GM23338 (cell line): ENCODE data around the gene LEMD2. TPM values are rescaled to one million over a fixed set of nuclear protein-coding genes. Genes with fewer than 3 reads are reported as not detected.

Source experiments
- ATAC-seq: fragments of 200-7000 bp; cut with Tn5 transposase; 3 replicates; pipeline ENCODE4 v1.9.1; 2020
- DNase-seq: peaks from one replicate; pipeline ENCODE4 v3.0.0-alpha.2; 2015; ENCODE audit warnings: low spot score
- H2AFZ ChIP-seq: fragments of 200-600 bp; sonication (generic); 2 replicates; pipeline ENCODE4 v1.8.0; 2016; ENCODE audit warnings: antibody characterized with exemption, mild to moderate bottlenecking, moderate library complexity
- H3F3A ChIP-seq: fragments of 200-600 bp; sonication (generic); replicated peaks from 2 replicates; pipeline ENCODE4 v1.8.0; 2017; ENCODE audit warnings: antibody characterized with exemption, mixed run types, low read depth
- H3K27ac ChIP-seq: fragments of 200-600 bp; sonication (generic); 2 replicates; pipeline ENCODE4 v1.6.1; 2016; ENCODE audit warnings: low read depth
- H3K27me3 ChIP-seq: fragments of 200-600 bp; sonication (generic); 2 replicates; pipeline ENCODE4 v1.8.0; 2016; ENCODE audit warnings: mild to moderate bottlenecking, mixed run types, moderate library complexity; ENCODE audit not compliant: insufficient read depth
- H3K36me3 ChIP-seq: fragments of 200-600 bp; sonication (generic); 2 replicates; pipeline ENCODE4 v1.8.0; 2016; ENCODE audit warnings: mild to moderate bottlenecking; ENCODE audit not compliant: insufficient read depth
- H3K4me1 ChIP-seq: fragments of 200-600 bp; sonication (generic); 2 replicates; pipeline ENCODE4 v1.8.0; 2016; ENCODE audit warnings: mild to moderate bottlenecking, moderate library complexity; ENCODE audit not compliant: insufficient read depth
- H3K4me2 ChIP-seq: fragments of 200-600 bp; sonication (generic); 2 replicates; pipeline ENCODE4 v1.7.1; 2017; ENCODE audit warnings: mixed run types
- H3K4me3 ChIP-seq: fragments of 200-600 bp; sonication (generic); 2 replicates; pipeline ENCODE4 v1.6.1; 2016; ENCODE audit warnings: mixed run types
- H3K79me2 ChIP-seq: fragments of 200-600 bp; sonication (generic); replicated peaks from 2 replicates; pipeline ENCODE4 v1.8.0; 2017; ENCODE audit warnings: mild to moderate bottlenecking; ENCODE audit not compliant: insufficient read depth
- H3K9me2 ChIP-seq: fragments of 200-600 bp; sonication (generic); 2 replicates; pipeline ENCODE4 v1.8.0; 2017; ENCODE audit not compliant: insufficient read depth
- H4K20me1 ChIP-seq: fragments of 200-600 bp; sonication (generic); replicated peaks from 2 replicates; pipeline ENCODE4 v1.8.0; 2017; ENCODE audit warnings: mild to moderate bottlenecking; ENCODE audit not compliant: insufficient read depth
- H3K27ac Mint-ChIP-seq: 2 replicates; pipeline ENCODE4 v1.8.0; 2020; ENCODE audit warnings: inconsistent platforms, mild to moderate bottlenecking, moderate library complexity, mixed read lengths
- H3K27me3 Mint-ChIP-seq: 3 replicates; pipeline ENCODE4 v1.8.0; 2022; ENCODE audit warnings: low read depth, mild to moderate bottlenecking, moderate library complexity, mixed read lengths, inconsistent platforms; ENCODE audit not compliant: insufficient read depth, poor library complexity
- H3K36me3 Mint-ChIP-seq: 3 replicates; pipeline ENCODE4 v1.8.0; 2021; ENCODE audit warnings: low read depth, mild to moderate bottlenecking, inconsistent platforms, moderate library complexity, mixed read lengths
- H3K4me1 Mint-ChIP-seq: 3 replicates; pipeline ENCODE4 v1.8.0; 2020; ENCODE audit warnings: mild to moderate bottlenecking, inconsistent platforms, mixed read lengths
- H3K4me3 Mint-ChIP-seq: 3 replicates; pipeline ENCODE4 v1.8.0; 2021; ENCODE audit warnings: moderate library complexity, mild to moderate bottlenecking, inconsistent platforms, mixed read lengths
- H3K9me3 Mint-ChIP-seq: 3 replicates; pipeline ENCODE4 v1.8.0; 2020; ENCODE audit warnings: moderate library complexity, mild to moderate bottlenecking, inconsistent platforms, mixed read lengths
- CREB1 ChIP-seq: fragments of 250-450 bp; sonication (Bioruptor Pico); IDR thresholded peaks from 2 replicates; pipeline ENCODE4 v1.5.0; 2020; ENCODE audit warnings: low read depth, mild to moderate bottlenecking, moderate library complexity
- ETS1 ChIP-seq: IDR thresholded peaks from 2 replicates; pipeline ENCODE4 v1.6.1; 2016; ENCODE audit warnings: antibody characterized with exemption
- EZH2 ChIP-seq: fragments of 200-600 bp; sonication (generic); IDR thresholded peaks from one replicate; pipeline ENCODE4 v1.8.0; 2017; ENCODE audit warnings: antibody characterized with exemption, mild to moderate bottlenecking, low read depth; ENCODE audit not compliant: unreplicated experiment
- EZH2phosphoT487 ChIP-seq: fragments of 200-600 bp; sonication (generic); IDR thresholded peaks from one replicate; pipeline ENCODE4 v1.8.1; 2018; ENCODE audit warnings: antibody characterized with exemption; ENCODE audit not compliant: unreplicated experiment
- JUNB ChIP-seq: IDR thresholded peaks from one replicate; pipeline ENCODE4 v1.6.1; 2016; ENCODE audit warnings: antibody characterized with exemption; ENCODE audit not compliant: unreplicated experiment
- NANOG ChIP-seq: IDR thresholded peaks from 2 replicates; pipeline ENCODE4 v1.6.1; 2016; ENCODE audit warnings: antibody characterized with exemption, borderline replicate concordance
- POLR2AphosphoS5 ChIP-seq: IDR thresholded peaks from 2 replicates; pipeline ENCODE4 v1.6.1; 2016; ENCODE audit warnings: antibody characterized with exemption, low read depth
- REST ChIP-seq: IDR thresholded peaks from one replicate; pipeline ENCODE4 v1.6.1; 2018; ENCODE audit warnings: antibody characterized with exemption; ENCODE audit not compliant: unreplicated experiment
- STAT1 ChIP-seq: IDR thresholded peaks from one replicate; pipeline ENCODE4 v1.6.1; 2016; ENCODE audit warnings: antibody characterized with exemption; ENCODE audit not compliant: unreplicated experiment
- ZNF114 ChIP-seq: fragments of 250-450 bp; sonication (Bioruptor Pico); IDR thresholded peaks from 2 replicates; pipeline ENCODE4 v1.5.0; 2020; ENCODE audit warnings: mild to moderate bottlenecking, moderate library complexity
- ZNF331 ChIP-seq: fragments of 250-450 bp; sonication (Bioruptor Pico); IDR thresholded peaks from 2 replicates; pipeline ENCODE4 v1.5.0; 2020; ENCODE audit warnings: low read depth, mild to moderate bottlenecking, moderate library complexity
- polyA plus RNA-seq: library from polyadenylated mRNA; unstranded; fragments of >200 nt; fragmentation: Nextera tagmentation; extraction: Ambion mirVana; gene quantifications from 2 replicates; pipeline ENCODE4 v1.2.1, GENCODE V29; 2016
- total RNA-seq: library from RNA; depleted of rRNA; stranded (reverse); fragments of >200 nt; shearing (Covaris generic); gene quantifications from 2 replicates; pipeline ENCODE4 v1.2.3, GENCODE V29; 2014
- TF ChIP-seq, protein P1 (sequence below), 2 experiments: fragments of 200-600 bp in 1 of 2; sonication (generic) in 1 of 2; conservative IDR thresholded peaks; 2 replicates each; pipeline versions ENCODE4 v1.5.1 to v1.6.1; 2016 to 2017; ENCODE audit warnings: antibody characterized with exemption in 2 of 2, low read depth in 2 of 2, mild to moderate bottlenecking in 2 of 2, moderate library complexity in 1 of 2

Gene LEMD2
- total and polyA plus RNA-seq, 2 experiments from 2014 or later = 28.6 to 64.7 TPM

- ATAC-seq (no peak), DNase-seq (no peak)
- Histone ChIP-seq H3K9me2 (peaks cover 4% of the 10 kb centered on the region; the same call in 1 of the 2 replicates), H3K4me3 (no peak overlapping the region), H3K4me2 (no peak overlapping the region), H3F3A (peaks cover 20% of the 10 kb centered on the region; the same call in 1 of the 2 replicates), H3K79me2 (peaks cover 30% of the 10 kb centered on the region), H3K36me3 (no peaks in the 10 kb centered on the region), H3K27me3 (no peaks in the 10 kb centered on the region; the same call in 1 of the 2 replicates), H2AFZ (no peak overlapping the region), H3K27ac (no peak overlapping the region), H3K4me1 (peaks cover 70% of the 10 kb centered on the region), H4K20me1 (0 out of 2 replicates have a peak, but pooled peaks cover 3% of the 10 kb centered on the region)
- H3K27me3 Mint-ChIP-seq = peaks cover 10% of the 10 kb centered on the region
- no peaks in the 10 kb centered on the region for H3K9me3 Mint-ChIP-seq
- no peak overlapping the region; the same call in 2 of the 3 replicates for H3K4me3 Mint-ChIP-seq
- H3K36me3 Mint-ChIP-seq = peaks cover 8% of the 10 kb centered on the region; the same call in 2 of the 3 replicates
- H3K4me1 Mint-ChIP-seq = peaks cover 86% of the 10 kb centered on the region
- H3K27ac Mint-ChIP-seq = no peak overlapping the region
- TF ChIP-seq CREB1 (CRISPR knock-in tag) = no peak
- TF ChIP-seq NANOG = no peak
- TF ChIP-seq EZH2phosphoT487 = no peak
- no peak for TF ChIP-seq JUNB
- no peak for TF ChIP-seq ZNF114 (CRISPR knock-in tag)
- TF ChIP-seq REST = no peak
Observed at GRCh38 chr6:33790379-33790778, 1.4 kb upstream of the LEMD2 start.

GRCh38 chr6:33789550-33789895 is 593 bp upstream of the LEMD2 start:
- H3K27ac ChIP-seq = peak overlapping the region; percentile 51; the same call in 1 of the 2 replicates
- H2AFZ ChIP-seq = peak overlapping the region; percentile 89; the same call in 1 of the 2 replicates
- TF ChIP-seq EZH2phosphoT487 (no peak), NANOG (no peak), EZH2 (no peak), REST (no peak), POLR2AphosphoS5 (no peak), JUNB (no peak), ETS1 (no peak), ZNF331 (CRISPR knock-in tag) (no peak), STAT1 (no peak), CREB1 (CRISPR knock-in tag) (no peak)
- TF ChIP-seq, protein P1, sequence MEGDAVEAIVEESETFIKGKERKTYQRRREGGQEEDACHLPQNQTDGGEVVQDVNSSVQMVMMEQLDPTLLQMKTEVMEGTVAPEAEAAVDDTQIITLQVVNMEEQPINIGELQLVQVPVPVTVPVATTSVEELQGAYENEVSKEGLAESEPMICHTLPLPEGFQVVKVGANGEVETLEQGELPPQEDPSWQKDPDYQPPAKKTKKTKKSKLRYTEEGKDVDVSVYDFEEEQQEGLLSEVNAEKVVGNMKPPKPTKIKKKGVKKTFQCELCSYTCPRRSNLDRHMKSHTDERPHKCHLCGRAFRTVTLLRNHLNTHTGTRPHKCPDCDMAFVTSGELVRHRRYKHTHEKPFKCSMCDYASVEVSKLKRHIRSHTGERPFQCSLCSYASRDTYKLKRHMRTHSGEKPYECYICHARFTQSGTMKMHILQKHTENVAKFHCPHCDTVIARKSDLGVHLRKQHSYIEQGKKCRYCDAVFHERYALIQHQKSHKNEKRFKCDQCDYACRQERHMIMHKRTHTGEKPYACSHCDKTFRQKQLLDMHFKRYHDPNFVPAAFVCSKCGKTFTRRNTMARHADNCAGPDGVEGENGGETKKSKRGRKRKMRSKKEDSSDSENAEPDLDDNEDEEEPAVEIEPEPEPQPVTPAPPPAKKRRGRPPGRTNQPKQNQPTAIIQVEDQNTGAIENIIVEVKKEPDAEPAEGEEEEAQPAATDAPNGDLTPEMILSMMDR (conservative IDR thresholded peaks at IDR 0.05; ENCODE audit: low read depth in 2 of 2) = no peak

More at GRCh38 chr6:33789550-33789895, 593 bp upstream of the LEMD2 start:
- Mint-ChIP-seq H3K27me3 (peaks cover 10% of the 10 kb centered on the region), H3K4me3 (peak overlapping the region; percentile 70), H3K9me3 (no peaks in the 10 kb centered on the region), H3K27ac (peak overlapping the region; percentile 92), H3K4me1 (peaks cover 86% of the 10 kb centered on the region), H3K36me3 (peaks cover 16% of the 10 kb centered on the region; the same call in 2 of the 3 replicates)
- Histone ChIP-seq H4K20me1 (peaks cover 11% of the 10 kb centered on the region; the same call in 1 of the 2 replicates), H3K36me3 (no peaks in the 10 kb centered on the region), H3K4me3 (peak overlapping the region; percentile 86), H3K4me2 (peak overlapping the region; percentile 82), H3K27me3 (no peaks in the 10 kb centered on the region; the same call in 1 of the 2 replicates), H3K9me2 (peaks cover 4% of the 10 kb centered on the region; the same call in 1 of the 2 replicates), H3F3A (peaks cover 13% of the 10 kb centered on the region; the same call in 1 of the 2 replicates), H3K79me2 (peaks cover 37% of the 10 kb centered on the region), H3K4me1 (peaks cover 67% of the 10 kb centered on the region)
- ATAC-seq (no peak), DNase-seq (no peak)
